Measurements from ENCODE around the gene TNC.

The TNC gene

GRCh38 chr9:115098226-115098965 lies 19.6 kb downstream of the TNC start:
- no peak for DNase-seq

GRCh38 chr9:115093520-115093919 lies 24.4 kb downstream of the TNC start:
- DNase-seq, result no peak

GRCh38 chr9:115090486-115090885 lies 27.5 kb downstream of the TNC start:
- no peak for DNase-seq

GRCh38 chr9:115088860-115089259 lies 29.1 kb downstream of the TNC start:
- no peak for DNase-seq

DNA sequence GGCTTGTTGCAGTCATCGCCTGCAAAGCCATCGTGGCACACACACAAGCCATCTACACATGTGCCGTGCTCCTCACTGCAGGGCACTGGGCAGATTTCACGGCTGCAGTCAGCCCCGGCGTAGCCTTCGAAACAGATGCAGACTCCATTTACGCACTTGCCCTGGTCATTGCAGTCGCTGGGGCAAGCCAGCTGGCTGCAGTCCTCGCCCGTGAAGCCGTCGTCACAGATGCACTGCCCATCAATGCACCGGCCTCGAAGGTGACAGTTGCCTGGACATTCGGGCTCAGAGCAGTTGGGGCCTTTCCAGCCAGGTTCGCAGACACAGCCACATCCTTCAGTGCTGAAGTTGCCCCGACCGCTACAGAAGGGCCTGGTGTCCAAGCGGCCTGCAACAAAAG lies 31.1 kb downstream of the TNC start:
- no peak for DNase-seq

GRCh38 chr9:115086461-115086860 lies 31.5 kb downstream of the TNC start:
- DNase-seq, result no peak

- no peak for DNase-seq
These were observed 32.1 kb downstream of the TNC start for GRCh38 chr9:115085773-115086377.

DNA sequence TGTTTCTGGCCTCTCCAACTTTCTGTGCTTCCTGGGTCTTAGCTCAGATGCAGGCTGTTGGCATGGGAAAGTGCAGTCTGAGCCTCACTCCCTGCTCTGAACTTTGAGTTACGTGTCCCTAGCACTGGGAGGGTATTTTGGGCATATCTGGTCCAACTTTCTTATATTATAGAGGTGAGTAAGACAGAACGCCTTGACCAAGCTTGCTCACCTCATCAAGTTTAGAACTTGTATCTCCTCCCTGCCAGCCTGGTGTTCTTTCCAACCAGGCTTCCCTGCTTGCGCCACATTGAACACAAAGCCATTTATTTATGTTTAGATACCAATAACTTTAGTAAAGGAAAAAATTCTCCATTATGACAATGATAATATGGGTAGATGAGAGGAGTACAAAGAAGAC lies 33.2 kb downstream of the TNC start:
- no peak for DNase-seq

- no peak for DNase-seq
These were observed 33.8 kb downstream of the TNC start for GRCh38 chr9:115084157-115084556.

DNA sequence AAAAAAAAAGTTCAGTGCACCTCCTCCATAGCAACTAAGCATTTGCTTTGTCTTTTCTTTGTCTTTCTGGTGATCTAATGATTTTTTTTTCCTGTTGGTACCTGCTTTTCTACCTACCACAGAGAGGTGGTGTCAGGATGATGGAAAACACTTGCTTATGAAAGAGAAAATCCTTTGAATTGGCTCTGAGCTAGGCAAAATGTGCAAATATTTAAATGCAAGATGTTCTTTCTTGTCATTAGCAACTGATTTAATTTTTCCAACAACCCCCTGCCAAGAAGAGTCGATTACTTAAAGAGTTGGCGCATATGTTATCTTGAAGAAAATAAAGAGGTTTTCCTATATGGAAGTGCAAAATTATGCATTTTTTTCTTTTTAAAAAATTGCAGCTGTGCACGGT lies 37.7 kb downstream of the TNC start:
- DNase-seq, result no peak

DNA sequence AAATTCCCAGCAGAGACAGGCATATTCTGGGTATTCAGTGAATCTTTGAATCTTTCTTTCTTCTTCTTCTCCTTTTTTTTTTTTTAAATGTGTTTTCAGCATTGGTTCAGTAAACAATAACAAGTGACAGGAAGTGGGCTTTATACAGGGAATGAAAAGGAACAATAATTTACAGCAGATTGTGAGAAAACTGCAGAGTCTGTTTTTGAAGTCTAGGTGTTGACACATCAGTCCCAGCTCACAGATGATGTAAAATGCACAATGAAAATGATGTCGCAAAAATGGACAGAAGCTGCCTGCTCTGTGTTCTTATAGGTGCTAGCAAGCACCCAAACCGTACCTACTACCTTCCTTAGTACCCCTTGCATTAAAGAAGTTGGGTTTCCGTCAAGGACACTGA lies 38.8 kb downstream of the TNC start:
- DNase-seq, result no peak

GRCh38 chr9:115073456-115073855 lies 44.5 kb downstream of the TNC start:
- DNase-seq, result no peak

- no peak for DNase-seq
These were observed 46.8 kb downstream of the TNC start for GRCh38 chr9:115071176-115071575.

GRCh38 chr9:115069771-115070170 lies 48.2 kb downstream of the TNC start:
- no peak for DNase-seq

DNA sequence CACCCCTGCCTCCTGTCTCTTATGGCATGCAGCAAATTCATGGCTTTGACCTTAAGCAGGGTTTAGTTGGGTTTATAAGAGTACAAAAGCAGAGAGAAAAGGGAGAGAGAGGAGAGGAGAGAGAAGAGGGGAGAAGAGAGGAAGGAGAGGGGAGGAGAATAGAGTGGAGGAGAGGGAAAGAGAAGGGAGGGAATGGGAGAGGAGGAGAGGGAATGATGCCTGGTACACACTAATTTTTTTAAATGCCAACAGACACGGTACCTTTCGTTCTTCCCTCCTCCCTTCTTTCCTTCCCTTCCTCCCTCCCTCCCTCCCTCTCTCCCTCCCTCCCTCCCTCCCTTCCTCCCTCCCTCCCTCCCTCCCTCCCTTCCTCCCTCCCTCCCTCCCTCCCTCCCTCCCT lies 48.7 kb downstream of the TNC start:
- no peak for DNase-seq

DNA sequence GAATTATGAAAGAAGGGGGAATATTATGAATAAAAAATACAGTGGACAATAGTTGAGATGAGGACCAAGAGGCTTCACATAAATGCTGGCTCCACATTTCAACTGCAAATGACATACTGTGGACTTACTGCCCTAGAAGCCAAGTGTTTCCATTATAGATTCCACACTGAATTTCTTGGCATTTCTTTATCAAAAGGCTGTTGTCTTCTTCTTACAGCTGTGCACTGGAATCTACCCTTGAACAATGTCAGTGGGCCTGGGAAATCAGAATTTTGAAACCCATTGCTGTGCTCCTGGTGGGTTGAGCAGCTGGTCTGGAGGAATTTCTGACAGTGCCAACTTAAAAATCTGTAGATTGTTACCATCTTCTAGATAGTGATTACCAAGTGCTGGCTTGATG lies 49.9 kb downstream of the TNC start:
- no peak for DNase-seq

- no peak for DNase-seq
These were observed 54.7 kb downstream of the TNC start for GRCh38 chr9:115063058-115063845.

- no peak for DNase-seq
These were observed 59.2 kb downstream of the TNC start for GRCh38 chr9:115058684-115059315.

DNA sequence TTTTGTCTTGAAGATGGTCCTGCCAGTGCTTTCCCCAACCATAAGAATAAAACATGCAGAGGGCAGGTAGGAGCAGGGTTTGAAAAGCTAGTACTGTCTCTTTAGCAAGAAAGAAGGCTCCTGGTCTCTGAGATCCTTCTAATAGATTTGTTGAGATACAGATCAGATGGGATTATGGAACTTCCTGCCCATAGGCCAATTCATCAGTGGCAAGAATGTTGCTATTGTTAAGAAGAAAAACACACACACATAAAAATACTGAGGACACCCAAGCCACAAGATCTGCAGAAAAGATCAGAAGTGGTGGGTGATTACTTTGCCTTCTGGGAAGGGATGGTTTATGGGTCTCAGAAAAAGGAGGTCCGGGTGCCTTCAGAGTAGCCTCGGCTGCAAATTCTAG lies 59.8 kb downstream of the TNC start:
- DNase-seq, result no peak

GRCh38 chr9:115057559-115057958 lies 60.4 kb downstream of the TNC start:
- no peak for DNase-seq

- no peak for DNase-seq
These were observed 67.9 kb downstream of the TNC start for GRCh38 chr9:115050002-115050490.

DNA sequence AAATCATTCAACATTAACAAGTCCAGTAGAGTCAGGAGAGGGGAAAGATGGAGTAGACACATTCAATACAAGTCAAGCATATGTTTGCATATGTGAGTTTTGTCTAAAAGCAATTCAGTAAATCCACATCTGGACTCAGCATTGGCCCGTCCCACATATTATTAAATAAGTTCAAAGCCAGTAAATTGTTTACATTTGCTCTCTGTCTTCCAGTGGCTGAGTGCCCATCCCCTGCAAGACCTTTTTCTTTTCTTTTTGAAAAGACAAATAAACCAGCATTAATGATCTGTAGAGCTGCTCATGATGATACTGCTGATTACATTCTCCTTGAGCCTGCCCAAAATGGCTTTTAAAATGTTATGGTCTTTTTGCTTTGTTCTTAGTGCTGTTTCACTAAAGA lies 71.1 kb downstream of the TNC start:
- DNase-seq, result no peak

GRCh38 chr9:115046199-115046598 lies 71.8 kb downstream of the TNC start:
- DNase-seq, result no peak

- no peak for DNase-seq
These were observed 74.3 kb downstream of the TNC start for GRCh38 chr9:115043632-115044031.
